A673 (cell line): ENCODE measurements around the gene C3orf22.

Source experiments
- CTCF ChIP-seq: fragments of 300-800, 200-600 bp; sonication (generic); conservative IDR thresholded peaks from 2 replicates; pipeline ENCODE4 v1.5.1; 2017; ENCODE audit warnings: low read depth, mild to moderate bottlenecking, antibody characterized with exemption, low read length, moderate library complexity, mixed read lengths
- EZH2 ChIP-seq: fragments of 200-600 bp; sonication (generic); IDR thresholded peaks from 2 replicates; pipeline ENCODE4 v1.6.1; 2017; ENCODE audit warnings: borderline replicate concordance, low read depth, mild to moderate bottlenecking, mixed read lengths, antibody characterized with exemption, low read length; ENCODE audit not compliant: poor library complexity, severe bottlenecking

GRCh38 chr3:126530171-126531050 is 28.3 kb downstream of the C3orf22 start:
- TF ChIP-seq CTCF (no peak), EZH2 (no peak)
